MM.1S (cell line): Measurements from ENCODE around the gene OXSR1.

Experiments used
- DNase-seq: peaks from one replicate; pipeline ENCODE4 v3.0.0-alpha.2; 2015
- H2AFZ ChIP-seq: fragments of 300-600 bp; sonication (generic); 2 replicates; pipeline ENCODE4 v1.6.0; 2016; ENCODE audit warnings: antibody characterized with exemption, low read length
- H3F3A ChIP-seq: fragments of 300-600 bp; sonication (generic); 2 replicates; pipeline ENCODE4 v1.6.1; 2016; ENCODE audit warnings: mild to moderate bottlenecking, antibody characterized with exemption, low read length, moderate library complexity, mixed read lengths; ENCODE audit not compliant: insufficient read depth
- H3K27ac ChIP-seq: fragments of 300-600 bp; sonication (generic); 2 replicates; pipeline ENCODE4 v1.5.1; 2016; ENCODE audit warnings: mild to moderate bottlenecking, low read length
- H3K27me3 ChIP-seq: fragments of 300-600 bp; sonication (generic); replicated peaks from 2 replicates; pipeline ENCODE4 v1.6.0; 2016; ENCODE audit warnings: low read length; ENCODE audit not compliant: insufficient read depth
- H3K36me3 ChIP-seq: fragments of 300-600 bp; sonication (generic); replicated peaks from 2 replicates; pipeline ENCODE4 v1.6.1; 2016; ENCODE audit warnings: mild to moderate bottlenecking, low read length, mixed read lengths; ENCODE audit not compliant: insufficient read depth
- H3K4me1 ChIP-seq: fragments of 300-600 bp; sonication (generic); 2 replicates; pipeline ENCODE4 v1.6.1; 2016; ENCODE audit warnings: low read length, mixed read lengths
- H3K4me2 ChIP-seq: fragments of 300-600 bp; sonication (generic); 2 replicates; pipeline ENCODE4 v1.6.0; 2016; ENCODE audit warnings: low read depth, low read length
- H3K4me3 ChIP-seq: fragments of 300-600 bp; sonication (generic); 2 replicates; pipeline ENCODE4 v1.5.1; 2016; ENCODE audit warnings: low read length, mixed read lengths
- H3K79me2 ChIP-seq: fragments of 300-600 bp; sonication (generic); 2 replicates; pipeline ENCODE4 v1.6.1; 2016; ENCODE audit warnings: mixed run types, low read length, mixed read lengths
- H3K9ac ChIP-seq: fragments of 300-600 bp; sonication (generic); 2 replicates; pipeline ENCODE4 v1.6.1; 2016; ENCODE audit warnings: low read length, mixed read lengths
- H3K9me2 ChIP-seq: fragments of 300-600 bp; sonication (generic); replicated peaks from 2 replicates; pipeline ENCODE4 v1.6.1; 2016; ENCODE audit warnings: mild to moderate bottlenecking, low read length, mixed read lengths; ENCODE audit not compliant: insufficient read depth
- H3K9me3 ChIP-seq: fragments of 300-600 bp; sonication (generic); replicated peaks from 2 replicates; pipeline ENCODE4 v1.6.1; 2016; ENCODE audit warnings: mild to moderate bottlenecking, low read length, mixed read lengths; ENCODE audit not compliant: insufficient read depth
- H4K20me1 ChIP-seq: fragments of 300-600 bp; sonication (generic); 2 replicates; pipeline ENCODE4 v1.6.1; 2016; ENCODE audit warnings: mild to moderate bottlenecking, low read length, moderate library complexity, mixed read lengths; ENCODE audit not compliant: insufficient read depth
- CTCF ChIP-seq: fragments of 300-600 bp; sonication (generic); IDR thresholded peaks from 2 replicates; pipeline ENCODE4 v1.5.1; 2016; ENCODE audit warnings: antibody characterized with exemption, low read length, mixed read lengths
- EZH2 ChIP-seq: fragments of 300-600 bp; sonication (generic); optimal IDR thresholded peaks from 2 replicates; pipeline ENCODE3; 2017; ENCODE audit warnings: low read depth, mild to moderate bottlenecking, antibody characterized with exemption, low read length, mixed read lengths
- EZH2phosphoT487 ChIP-seq: fragments of 300-600 bp; sonication (generic); IDR thresholded peaks from 2 replicates; pipeline ENCODE4 v1.6.1; 2018; ENCODE audit warnings: antibody characterized with exemption, low read length

Gene OXSR1

GRCh38 chr3:38143511-38143910, 21.8 kb upstream of the OXSR1 start:
- Histone ChIP-seq H3K4me1 (no peaks in the 10 kb centered on the region), H4K20me1 (no peaks in the 10 kb centered on the region), H3K27me3 (no peaks in the 10 kb centered on the region), H2AFZ (no peak overlapping the region), H3K4me2 (no peak overlapping the region), H3K9me2 (no peaks in the 10 kb centered on the region), H3K9me3 (no peaks in the 10 kb centered on the region), H3F3A (no peaks in the 10 kb centered on the region), H3K36me3 (no peaks in the 10 kb centered on the region), H3K9ac (no peak overlapping the region), H3K4me3 (no peak overlapping the region), H3K27ac (no peak overlapping the region), H3K79me2 (0 out of 2 replicates have a peak, but pooled peaks cover 10% of the 10 kb centered on the region)
- TF ChIP-seq EZH2phosphoT487 (no peak), CTCF (no peak), EZH2 (no peak)
- no peak for DNase-seq

- no peak for DNase-seq
- H3K27me3 ChIP-seq: no peaks in the 10 kb centered on the region
- H3K4me3 ChIP-seq: no peak overlapping the region
- H3K9me2 ChIP-seq: no peaks in the 10 kb centered on the region
- H3K9me3 ChIP-seq: no peaks in the 10 kb centered on the region
- no peaks in the 10 kb centered on the region for H3K4me1 ChIP-seq
- no peak overlapping the region for H3K27ac ChIP-seq
- H3K79me2 ChIP-seq: no peaks in the 10 kb centered on the region
- H3F3A ChIP-seq: no peaks in the 10 kb centered on the region
- no peak overlapping the region for H3K9ac ChIP-seq
- no peaks in the 10 kb centered on the region for H3K36me3 ChIP-seq
- TF ChIP-seq EZH2phosphoT487: no peak
- no peak overlapping the region for H2AFZ ChIP-seq
- no peaks in the 10 kb centered on the region for H4K20me1 ChIP-seq
- H3K4me2 ChIP-seq: no peak overlapping the region
Measured at GRCh38 chr3:38146504-38146903, 18.8 kb upstream of the OXSR1 start.

GRCh38 chr3:38147421-38147820, 17.9 kb upstream of the OXSR1 start:
- no peak for TF ChIP-seq CTCF
- TF ChIP-seq EZH2phosphoT487: no peak
- no peak for TF ChIP-seq EZH2
- H3K27ac ChIP-seq: no peak overlapping the region
- DNase-seq: no peak
- no peaks in the 10 kb centered on the region for H3K79me2 ChIP-seq
- H3K9ac ChIP-seq: no peak overlapping the region
- no peaks in the 10 kb centered on the region for H3K9me2 ChIP-seq
- no peaks in the 10 kb centered on the region for H3K9me3 ChIP-seq
- no peaks in the 10 kb centered on the region for H4K20me1 ChIP-seq
- H3K36me3 ChIP-seq: no peaks in the 10 kb centered on the region
- H3K4me2 ChIP-seq: no peak overlapping the region
- H2AFZ ChIP-seq: no peak overlapping the region
- no peaks in the 10 kb centered on the region for H3F3A ChIP-seq
- H3K4me1 ChIP-seq: no peaks in the 10 kb centered on the region
- H3K4me3 ChIP-seq: no peak overlapping the region
- H3K27me3 ChIP-seq: no peaks in the 10 kb centered on the region

GRCh38 chr3:38148311-38148882, 16.9 kb upstream of the OXSR1 start:
- DNase-seq: no peak
- H3K4me1 ChIP-seq: no peaks in the 10 kb centered on the region
- H3K4me3 ChIP-seq: no peak overlapping the region
- H2AFZ ChIP-seq: no peak overlapping the region
- no peak overlapping the region for H3K9ac ChIP-seq
- no peak for TF ChIP-seq CTCF
- no peak for TF ChIP-seq EZH2phosphoT487
- no peak for TF ChIP-seq EZH2
- no peaks in the 10 kb centered on the region for H3K9me3 ChIP-seq
- no peak overlapping the region for H3K27ac ChIP-seq
- no peaks in the 10 kb centered on the region for H3K9me2 ChIP-seq
- H3K79me2 ChIP-seq: no peaks in the 10 kb centered on the region
- no peaks in the 10 kb centered on the region for H3K36me3 ChIP-seq
- H3F3A ChIP-seq: no peaks in the 10 kb centered on the region
- no peaks in the 10 kb centered on the region for H4K20me1 ChIP-seq
- no peaks in the 10 kb centered on the region for H3K27me3 ChIP-seq
- no peak overlapping the region for H3K4me2 ChIP-seq
